Epithelial cell of proximal tubule (primary cell): Measurements from ENCODE around the gene KIAA1328. TPM values are rescaled to one million over a fixed set of nuclear protein-coding genes. Genes with fewer than 3 reads are reported as not detected.

Experiments
- DNase-seq: peaks from one replicate; pipeline ENCODE4 v3.0.0-alpha.2; 2011; ENCODE audit warnings: low read depth
- H3K4me3 ChIP-seq: 2 replicates; pipeline ENCODE4 v1.5.1; 2011; ENCODE audit warnings: low read depth, mild to moderate bottlenecking, low read length
- total RNA-seq: library from RNA; depleted of rRNA; stranded (reverse); fragments of >200 nt; gene quantifications from 2 replicates; pipeline ENCODE4 v1.2.3, GENCODE V29; 2015
- TF ChIP-seq, protein P1 (sequence below): conservative IDR thresholded peaks from 2 replicates; pipeline ENCODE4 v1.5.1; 2012; ENCODE audit warnings: low read depth, mild to moderate bottlenecking, low read length

The KIAA1328 gene
- total RNA-seq, 1 donor from 2014 or later, result 8.2 TPM

DNA sequence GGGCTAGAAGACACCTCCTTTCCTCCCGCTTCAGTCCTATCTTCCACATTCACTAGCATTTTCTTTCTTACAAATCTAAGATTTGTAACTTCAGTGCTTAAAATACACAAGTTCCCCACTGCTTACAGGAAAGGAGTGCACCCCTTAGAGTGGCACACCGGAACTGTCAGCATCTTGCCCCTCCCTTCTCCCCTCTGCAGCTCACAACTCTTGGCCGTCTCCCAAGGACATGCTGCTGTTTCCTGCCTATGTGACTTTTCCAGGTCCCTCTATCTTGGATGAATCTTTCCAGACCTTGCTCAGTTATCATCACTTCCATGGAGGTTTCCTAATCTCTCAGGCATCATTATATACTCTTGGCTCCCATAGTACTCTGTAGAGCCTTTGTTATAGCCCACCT is 401.8 kb downstream of the KIAA1328 start:
- DNase-seq, result no peak
- TF ChIP-seq, protein P1, sequence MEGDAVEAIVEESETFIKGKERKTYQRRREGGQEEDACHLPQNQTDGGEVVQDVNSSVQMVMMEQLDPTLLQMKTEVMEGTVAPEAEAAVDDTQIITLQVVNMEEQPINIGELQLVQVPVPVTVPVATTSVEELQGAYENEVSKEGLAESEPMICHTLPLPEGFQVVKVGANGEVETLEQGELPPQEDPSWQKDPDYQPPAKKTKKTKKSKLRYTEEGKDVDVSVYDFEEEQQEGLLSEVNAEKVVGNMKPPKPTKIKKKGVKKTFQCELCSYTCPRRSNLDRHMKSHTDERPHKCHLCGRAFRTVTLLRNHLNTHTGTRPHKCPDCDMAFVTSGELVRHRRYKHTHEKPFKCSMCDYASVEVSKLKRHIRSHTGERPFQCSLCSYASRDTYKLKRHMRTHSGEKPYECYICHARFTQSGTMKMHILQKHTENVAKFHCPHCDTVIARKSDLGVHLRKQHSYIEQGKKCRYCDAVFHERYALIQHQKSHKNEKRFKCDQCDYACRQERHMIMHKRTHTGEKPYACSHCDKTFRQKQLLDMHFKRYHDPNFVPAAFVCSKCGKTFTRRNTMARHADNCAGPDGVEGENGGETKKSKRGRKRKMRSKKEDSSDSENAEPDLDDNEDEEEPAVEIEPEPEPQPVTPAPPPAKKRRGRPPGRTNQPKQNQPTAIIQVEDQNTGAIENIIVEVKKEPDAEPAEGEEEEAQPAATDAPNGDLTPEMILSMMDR, result no peak
- H3K4me3 ChIP-seq, result no peak overlapping the region

DNA sequence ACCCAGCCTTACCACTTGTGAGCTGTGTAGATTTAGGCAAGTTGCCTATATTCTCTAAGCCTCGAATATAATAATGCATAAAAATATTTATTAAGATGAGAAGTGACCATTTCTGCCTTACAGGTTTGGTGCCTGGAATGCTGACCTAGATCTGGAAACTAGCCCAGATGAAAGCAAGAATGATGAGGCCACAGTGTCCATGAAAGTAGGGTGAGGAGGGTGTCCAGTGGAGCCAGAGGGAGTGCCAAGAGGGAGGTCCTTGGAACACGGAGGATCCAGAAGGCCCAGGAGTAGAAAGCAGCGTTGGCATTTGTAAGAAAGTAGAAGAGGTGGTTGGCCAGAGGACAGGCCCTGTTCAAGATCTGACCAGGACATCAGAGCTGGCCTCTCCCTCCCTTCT is 402.3 kb downstream of the KIAA1328 start:
- no peak for DNase-seq
- TF ChIP-seq, protein P1, result no peak

DNA sequence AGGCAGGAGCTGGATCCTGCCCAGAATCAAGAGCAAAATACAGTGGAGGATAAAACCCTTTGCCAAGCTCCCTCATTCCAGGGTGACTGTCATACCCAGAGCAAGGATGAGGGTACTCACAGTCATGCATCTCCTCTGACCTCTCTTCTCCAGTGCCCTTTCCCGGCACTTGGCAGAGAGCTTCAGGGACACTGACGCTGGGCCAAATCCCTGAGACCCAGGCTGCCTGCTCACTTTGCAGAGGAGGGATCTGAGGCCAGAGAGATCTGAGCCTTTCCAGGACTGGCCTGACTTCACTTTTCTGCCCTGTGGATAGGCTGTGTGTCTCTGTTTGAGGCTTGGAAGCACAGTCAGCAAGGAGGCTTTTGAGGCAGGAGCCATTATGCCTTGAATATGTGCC is 406.7 kb downstream of the KIAA1328 start:
- no peak for DNase-seq
- no peak overlapping the region for H3K4me3 ChIP-seq
- TF ChIP-seq, protein P1, result no peak

More for the DNA sequence above, 402.3 kb downstream of the KIAA1328 start:
- no peak overlapping the region for H3K4me3 ChIP-seq

DNA sequence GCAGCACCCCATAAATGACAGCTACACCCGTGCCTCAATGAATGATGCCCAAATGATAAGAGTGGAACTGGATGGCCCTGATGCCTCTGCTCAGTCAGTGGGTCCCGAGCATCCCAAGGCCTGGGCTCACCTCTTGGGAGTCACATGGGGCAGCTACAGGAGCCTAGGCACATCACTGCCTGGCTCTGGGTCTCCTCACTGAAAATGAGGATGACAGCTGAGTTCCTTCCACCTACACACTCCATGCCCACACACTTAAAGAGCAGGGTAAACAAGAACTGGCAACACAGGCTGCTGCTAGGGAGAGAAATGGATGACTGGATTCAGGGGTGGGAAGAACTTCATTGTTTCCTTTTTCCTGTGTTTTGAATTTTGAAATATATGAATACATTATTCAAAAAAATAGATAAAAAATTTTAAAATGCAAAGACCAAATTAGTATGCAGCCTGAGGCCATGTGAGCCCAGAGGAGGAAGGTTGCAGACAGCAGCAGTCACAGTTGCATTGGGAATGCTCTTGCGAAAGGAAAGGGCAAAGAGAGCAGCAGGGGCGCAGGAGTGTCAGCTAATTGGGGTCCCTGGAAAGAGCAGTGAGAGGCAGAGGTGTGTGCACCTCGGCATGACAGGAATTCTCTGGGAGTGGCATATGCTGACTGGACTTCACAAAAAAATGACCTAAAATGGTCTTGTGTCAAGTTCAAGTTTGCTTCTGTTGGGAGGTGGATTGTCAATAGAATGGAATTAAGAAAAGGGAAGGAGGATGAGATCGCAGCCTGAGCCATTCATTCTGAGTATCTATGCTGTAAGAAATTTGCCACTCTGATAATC is 409.6 kb downstream of the KIAA1328 start:
- H3K4me3 ChIP-seq, result no peak overlapping the region
- TF ChIP-seq, protein P1, result no peak
- DNase-seq, result no peak

DNA sequence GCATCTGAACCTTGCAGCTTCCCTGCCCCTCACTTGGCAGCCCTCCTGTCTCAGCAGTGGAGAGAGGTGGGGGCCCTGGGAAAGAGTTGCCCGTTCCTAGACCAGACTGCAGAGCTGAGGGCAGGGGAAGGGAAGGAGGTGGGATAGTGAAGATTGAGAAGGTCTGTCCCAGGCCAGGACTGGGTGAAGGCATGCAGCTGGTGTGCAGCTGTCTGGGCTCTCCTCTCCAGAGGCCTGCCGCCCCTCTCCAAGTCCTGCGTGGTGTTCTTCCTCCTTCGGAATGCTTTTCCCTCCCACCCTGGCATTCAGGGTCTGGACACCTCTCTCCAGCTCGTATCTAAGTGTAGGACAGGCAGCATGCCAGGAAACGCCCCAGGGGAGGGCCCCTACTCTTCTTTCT is 413.2 kb downstream of the KIAA1328 start:
- H3K4me3 ChIP-seq, result no peak overlapping the region
- TF ChIP-seq, protein P1, result no peak
- no peak for DNase-seq

DNA sequence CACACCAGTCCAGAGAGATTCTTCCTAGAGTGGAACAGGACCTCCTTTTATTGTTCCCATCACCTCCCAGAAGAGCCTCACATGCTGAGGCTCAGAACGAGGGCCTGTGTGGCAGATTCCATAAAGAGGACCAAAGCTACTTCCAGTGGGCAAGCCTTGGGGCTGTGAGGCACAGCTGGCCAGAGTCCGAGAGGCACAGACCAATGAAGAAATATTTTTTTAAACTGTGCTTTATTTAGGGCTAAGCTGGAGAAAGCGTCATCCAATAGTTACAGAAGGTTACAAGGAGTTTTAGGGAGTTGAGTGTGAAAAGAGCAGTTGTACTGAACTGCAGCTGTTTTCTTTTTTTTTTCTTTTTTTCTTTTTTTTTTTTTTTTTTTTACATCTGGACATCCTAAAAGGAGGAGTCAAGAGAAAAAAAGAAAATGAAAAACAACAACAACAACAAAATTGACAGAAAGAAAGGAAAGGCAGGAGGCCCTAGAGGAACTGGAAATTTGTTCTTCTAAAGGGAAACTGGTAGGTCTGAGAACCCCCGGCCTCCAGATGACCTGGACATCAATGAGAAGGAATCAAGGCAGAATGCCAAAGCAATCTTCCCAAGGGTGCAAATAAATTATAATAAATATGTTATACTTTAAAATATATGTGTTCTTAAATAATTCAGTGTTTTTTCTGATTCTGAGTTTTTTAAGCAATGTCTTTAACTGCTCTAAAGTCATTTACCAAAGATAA is 414.1 kb downstream of the KIAA1328 start:
- no peak for DNase-seq
- TF ChIP-seq, protein P1, result no peak
- H3K4me3 ChIP-seq, result no peak overlapping the region

DNA sequence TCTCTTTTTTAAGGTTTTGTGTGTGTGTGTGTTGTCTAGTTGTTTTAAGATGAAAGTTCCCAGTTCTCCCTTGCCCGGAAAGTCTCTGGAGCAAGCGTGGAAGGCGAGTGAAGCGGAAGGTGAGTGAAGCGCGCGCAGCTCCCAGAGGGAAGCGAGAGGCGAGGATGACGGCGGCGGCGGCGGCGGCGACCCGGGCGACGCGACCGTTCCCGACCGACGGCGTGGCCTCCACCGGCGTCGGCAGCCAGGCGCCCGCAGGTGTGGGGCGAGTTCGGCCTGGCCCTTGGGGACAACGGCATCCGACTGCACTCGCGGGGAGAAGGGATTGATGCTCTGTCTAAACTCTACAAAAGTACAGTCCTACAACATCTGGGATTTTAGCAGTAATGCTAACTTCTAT is 414.8 kb downstream of the KIAA1328 start:
- no peak for DNase-seq
- TF ChIP-seq, protein P1, result no peak
- H3K4me3 ChIP-seq, result no peak overlapping the region
